ENCODE results near the gene MED12L.

GRCh38 chr3:151387432-151387831, 302.0 kb downstream of the MED12L start:
- TF ChIP-seq CTCF (IDR thresholded peaks at IDR 0.05) (no peak), POLR2A (IDR thresholded peaks at IDR 0.05) (no peak)

Measured in Peyer's patch (tissue), 4 donors.